GM15510 (cell line): ENCODE results near the gene PI4K2A.

Source experiments
- POLR2A ChIP-seq: IDR thresholded peaks from 3 replicates; pipeline ENCODE4 v1.6.1; 2011; ENCODE audit warnings: borderline replicate concordance; ENCODE audit not compliant: insufficient read length; ENCODE audit errors: extremely low read depth

The PI4K2A gene

DNA sequence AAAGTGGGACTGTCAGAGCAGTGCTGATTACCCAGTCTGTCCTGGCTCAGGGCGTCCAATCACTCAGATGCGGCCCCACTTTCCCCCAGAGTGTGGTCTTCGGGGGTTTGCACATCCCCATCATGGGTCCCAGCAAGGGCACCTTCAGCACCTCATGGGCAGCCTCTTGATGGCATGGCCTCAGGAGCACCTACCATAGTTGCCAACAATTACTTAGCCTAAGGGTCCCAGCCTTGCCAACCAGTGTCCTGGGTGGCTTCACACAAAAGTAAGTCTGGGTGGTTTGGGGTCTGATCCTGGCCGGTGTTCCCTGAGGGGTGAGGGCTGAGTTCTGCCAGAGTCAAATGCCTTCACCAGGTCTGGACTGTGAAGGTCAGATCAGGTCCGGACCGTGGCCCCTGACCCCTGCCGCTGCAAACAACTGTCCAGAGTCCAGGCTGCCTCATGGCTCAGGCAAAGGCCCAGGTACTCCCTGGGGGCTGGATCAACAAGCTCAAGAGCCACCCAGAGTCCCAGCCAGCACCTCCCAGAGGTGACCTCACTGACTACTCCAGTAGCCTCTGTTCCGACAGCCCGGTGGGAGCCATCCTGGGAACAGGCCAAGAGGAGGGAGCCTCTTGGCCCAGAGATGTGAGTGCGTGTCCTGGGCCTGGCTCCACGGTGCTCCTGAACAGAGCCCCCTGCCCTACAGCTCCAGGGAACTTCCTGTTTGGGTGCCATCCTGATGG is 66.8 kb downstream of the PI4K2A start:
- no peak for TF ChIP-seq POLR2A

DNA sequence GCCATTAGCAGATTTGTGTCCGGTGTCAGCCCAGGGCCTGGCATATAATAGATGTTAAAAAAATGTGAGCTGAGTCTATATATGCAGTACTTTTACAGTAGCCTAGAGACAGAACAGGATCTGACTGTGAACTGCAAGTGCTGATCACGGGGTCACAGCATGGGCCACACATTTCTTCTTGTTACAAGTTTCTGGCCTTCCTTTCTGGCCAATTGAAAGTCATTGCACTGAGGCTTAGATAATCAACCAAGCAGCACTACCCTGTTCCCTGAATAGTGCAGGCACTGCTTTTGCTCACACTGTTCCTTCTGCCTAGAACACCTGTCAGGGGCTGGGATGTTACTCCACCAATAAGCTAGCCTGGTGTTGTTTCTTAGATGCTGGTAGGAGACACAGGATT is 67.7 kb downstream of the PI4K2A start:
- no peak for TF ChIP-seq POLR2A

DNA sequence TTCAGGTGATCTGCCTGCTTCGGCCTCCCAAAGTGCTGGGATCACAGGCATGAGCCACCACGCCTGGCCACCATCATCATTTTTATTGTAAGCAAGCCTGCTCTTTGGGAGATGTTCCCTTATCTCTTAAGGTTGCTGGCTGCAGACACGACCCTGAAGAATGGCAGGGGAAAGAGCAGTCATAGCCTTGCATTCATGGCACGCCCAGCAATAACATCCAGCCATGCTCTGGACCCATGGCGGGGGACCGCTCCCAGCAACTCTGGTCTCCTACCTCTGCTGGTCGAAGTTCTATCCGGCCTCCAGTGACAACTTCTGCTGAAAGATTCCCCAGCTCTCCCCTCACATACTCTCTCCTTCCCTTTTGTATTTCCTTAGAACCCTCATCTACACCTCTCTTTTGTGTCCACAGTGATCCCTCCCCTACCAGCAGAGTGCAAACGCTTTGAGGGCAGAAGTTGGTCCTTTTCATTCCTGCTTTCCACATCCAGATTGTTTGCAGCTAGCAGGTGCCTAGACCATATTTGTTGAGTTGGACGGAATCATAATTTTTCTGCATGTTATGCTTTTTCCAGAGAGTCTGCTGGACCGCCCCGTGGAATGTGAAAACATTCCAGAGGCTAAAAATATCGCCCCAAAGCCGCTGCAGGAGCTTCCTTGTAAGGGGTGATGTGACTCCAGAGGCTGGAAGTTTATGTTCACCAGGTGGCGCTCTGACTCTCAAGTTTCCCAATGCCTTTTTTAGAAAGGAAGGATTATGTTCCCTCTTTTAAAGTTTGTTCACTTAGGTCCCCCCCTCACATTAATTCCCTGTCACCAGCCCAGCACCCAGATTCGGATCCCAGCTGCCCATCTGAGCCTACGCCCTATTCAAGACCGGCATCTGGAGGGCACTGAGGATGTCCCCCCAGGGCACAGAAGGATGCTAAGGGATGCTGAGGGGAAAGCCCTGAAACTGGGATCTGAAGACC is 68.8 kb downstream of the PI4K2A start:
- TF ChIP-seq POLR2A: no peak

DNA sequence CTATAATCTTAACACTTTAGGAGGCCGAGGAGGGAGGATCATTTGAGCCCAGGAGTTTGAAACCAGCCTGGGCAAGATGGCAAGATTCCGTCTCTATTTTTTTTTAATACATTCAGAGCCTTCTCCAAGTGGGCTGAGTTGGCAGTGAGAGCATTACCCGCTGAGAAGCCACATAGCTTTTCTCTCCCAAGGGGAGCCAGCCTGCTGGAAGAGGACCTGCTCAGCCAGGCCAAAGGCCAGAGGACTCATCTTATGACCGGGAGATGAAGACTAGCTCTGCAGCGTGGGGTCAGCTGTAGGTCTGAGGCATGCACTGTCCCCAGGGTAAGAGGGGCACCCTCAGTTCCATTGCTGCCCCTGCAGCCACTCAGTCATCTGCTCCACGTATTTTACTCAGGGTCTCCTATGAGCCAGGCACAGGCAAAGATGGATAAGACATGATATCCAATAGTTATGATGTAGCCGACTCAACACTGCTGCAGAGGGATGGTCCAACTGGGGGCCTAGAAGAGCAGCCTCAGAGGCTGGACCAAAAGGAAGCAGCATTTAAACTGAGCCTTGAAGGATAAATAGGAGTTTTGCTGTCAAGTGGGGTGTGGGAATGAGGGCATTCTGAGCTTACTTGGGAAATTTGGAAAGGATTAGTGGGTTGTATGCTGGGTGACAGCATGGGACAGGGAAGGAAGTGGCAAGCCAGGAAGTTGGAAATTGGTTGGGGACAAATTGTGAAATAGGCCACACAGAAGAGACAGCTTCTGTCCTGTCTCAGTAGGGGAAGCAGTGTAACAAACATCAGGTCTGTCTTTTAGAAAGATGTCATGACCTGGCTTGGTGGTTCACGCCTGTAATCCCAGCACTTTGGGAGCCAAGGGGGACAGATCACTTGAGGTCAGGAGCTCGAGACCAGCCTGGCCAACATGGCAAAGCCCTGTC is 71.4 kb downstream of the PI4K2A start:
- TF ChIP-seq POLR2A: no peak

DNA sequence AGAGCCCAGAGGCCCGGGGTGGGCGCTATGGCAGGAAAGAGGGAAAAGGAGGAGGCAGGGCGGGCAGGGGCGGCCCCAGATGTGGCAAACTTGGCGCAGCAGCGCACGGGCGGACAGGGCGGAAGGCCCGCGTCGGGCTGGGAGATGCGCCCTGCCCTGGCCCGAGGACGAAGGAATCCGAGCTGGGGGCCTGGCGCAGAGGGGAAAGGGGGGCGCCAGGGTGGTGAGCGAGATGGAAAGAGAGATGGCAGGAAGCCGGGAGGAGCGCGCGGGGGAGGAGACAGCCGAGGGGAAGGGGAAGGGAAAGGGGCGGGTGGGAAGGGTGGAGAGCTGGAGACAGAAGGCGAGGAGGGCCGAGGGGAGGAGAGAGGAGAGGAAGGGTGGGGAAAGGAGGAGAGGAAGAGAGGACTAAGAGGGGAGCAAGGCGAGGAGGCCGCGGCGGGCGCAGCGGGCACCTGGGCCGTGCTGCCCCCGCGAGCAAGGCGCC is 72.9 kb downstream of the PI4K2A start, which contains the start of gene MARVELD1:
TSS of gene MARVELD1 (plus strand) at position 392 of the 487 bp plus-strand sequence. CDS start 147 bp downstream, outside the sequence.
- no peak for TF ChIP-seq POLR2A

DNA sequence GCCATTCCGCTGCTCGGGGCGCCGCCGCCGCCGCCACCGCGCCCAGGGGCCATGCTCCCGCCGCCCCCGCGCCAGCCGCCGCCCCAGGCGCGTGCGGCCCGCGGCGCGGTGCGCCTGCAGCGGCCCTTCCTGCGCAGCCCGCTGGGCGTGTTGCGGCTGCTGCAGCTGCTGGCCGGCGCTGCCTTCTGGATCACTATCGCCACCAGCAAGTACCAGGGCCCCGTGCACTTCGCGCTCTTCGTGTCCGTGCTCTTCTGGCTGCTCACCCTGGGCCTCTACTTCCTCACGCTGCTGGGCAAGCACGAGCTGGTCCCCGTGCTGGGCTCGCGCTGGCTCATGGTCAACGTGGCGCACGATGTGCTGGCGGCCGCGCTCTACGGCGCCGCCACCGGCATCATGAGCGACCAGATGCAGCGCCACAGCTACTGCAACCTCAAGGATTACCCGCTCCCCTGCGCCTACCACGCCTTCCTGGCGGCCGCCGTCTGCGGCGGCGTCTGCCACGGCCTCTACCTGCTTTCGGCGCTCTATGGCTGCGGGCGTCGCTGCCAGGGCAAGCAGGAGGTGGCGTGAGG is 73.4 kb downstream of the PI4K2A start:
- TF ChIP-seq POLR2A: no peak

DNA sequence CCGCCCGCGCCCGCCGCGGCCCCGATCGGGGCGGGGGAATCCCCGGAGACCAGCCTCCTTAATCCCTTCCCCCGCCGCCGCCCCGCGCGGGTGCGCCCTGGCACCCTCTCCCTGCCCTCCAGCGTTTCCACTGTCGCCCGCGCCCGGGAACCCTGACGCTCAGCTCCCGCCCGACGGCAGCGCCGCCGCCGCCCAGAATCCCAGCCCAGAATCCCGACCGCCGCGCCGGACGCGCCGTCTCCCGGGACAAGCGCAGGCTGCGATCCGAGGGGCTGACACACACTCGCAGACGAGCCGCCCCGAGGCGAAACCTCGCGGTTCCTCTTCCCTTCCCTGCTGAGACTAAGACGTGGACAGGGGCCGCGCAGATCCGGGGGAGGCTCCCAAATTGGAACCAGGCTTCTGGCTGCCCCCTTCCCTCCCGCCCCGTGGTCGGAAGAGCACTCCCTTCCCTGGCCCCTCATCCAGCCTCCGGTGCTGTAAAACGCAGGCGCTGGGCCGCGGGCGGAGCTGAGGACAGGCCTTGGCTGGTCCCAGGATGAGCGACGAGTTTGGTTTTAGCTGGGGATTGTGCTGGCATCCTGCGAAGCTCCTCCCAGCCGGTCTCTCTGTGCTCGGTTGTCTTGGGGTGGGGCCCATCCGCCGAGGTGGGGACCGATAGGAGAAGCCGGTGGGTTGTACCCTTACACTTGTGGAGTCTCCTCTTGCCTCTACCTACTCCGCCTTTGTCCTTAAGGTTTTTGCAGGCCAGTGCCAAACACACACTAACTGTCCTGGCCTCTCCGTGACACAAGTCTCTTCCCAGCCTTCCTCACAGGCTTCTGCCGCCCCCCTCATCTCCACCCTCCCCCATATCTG is 74.2 kb downstream of the PI4K2A start:
- no peak for TF ChIP-seq POLR2A

DNA sequence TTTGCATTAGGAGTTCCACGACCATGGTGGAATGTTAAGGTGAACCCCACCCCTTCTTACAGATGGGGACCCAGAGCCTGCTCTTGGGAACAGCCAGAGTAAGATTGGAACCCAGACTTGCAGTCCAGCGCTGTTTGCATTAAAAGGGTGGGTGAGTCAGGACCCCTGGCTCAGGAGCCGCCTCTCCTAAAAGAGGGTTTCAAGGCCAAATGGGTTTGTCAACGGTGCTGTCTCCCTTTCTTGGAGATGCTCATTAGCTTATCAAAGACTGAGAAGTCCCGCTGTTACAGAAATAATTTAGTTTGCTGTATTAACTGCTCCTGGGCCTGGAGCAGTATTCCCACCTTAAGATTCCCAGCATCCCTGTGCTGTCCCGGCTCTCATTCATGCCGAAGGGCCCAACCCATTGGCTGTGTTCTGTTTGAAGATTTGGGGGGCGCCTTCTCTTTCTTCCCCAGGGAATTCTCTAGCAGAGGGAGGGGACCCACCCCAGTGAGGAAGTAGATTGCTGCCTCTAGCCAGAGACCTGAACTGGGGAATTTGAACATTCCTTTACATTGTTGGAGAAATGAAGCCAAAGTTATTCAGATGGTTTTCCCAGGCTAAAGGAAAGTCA is 74.9 kb downstream of the PI4K2A start:
- no peak for TF ChIP-seq POLR2A

DNA sequence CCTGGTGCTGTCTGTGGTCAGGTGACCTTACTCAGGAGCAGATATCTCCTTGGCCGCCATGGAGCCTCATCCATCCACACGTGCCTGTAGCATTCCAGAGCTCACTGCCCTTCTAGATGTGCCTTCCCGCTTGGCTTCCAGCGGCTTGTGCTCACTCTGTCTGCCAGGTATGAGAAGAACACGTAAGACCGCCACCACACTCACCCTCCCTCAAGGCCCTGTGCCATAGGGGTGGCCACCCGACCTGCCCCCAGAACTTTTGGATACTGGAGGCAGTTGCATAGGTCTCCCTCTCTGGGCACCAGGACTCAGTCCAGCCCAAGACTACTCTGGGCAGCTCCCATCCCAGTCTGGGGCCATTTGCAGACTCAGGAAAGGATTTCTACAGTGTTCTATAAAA is 77.2 kb downstream of the PI4K2A start:
- TF ChIP-seq POLR2A: no peak

DNA sequence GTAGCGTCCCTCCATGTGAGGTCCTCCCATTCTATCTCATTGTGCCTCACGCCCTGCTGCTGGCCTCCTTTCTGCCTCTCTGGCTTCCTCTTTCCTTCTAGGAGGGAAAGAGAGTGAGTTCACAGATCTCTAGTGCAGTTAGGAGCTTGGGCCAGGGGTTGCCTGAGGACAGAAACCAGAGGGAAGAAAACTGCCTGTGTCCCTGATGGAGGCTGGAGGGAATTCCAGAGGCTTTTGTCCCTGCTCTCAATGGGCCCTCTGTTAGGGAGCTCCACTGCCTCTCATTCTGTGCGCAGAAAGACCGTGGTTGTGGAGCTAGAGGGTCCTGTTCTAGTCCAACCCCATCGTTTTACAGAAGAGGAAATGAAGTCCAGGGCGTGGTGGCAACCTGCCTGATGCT is 77.7 kb downstream of the PI4K2A start:
- TF ChIP-seq POLR2A: no peak

DNA sequence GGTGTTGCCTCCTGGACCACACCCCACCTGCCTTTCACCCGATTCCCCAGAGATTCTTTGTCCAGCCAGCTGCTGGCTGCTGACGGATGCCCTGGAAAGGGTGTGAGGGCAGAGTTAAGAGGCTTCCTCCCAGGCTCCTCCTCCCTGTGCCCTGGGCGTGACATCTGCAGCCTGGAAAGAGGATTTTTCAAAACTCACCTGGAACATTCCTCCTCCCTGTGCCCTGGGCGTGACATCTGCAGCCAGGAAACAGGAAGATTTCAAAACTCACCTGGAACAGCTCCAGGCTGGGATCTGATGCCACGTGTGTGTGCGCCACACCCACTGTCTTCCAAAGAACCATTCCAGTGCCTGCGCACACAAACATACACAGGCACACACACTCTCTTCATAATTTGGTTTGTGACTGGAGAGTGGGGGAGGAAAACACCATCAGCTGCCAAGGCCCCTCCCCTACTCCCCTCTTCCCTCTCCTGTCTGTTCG is 78.2 kb downstream of the PI4K2A start:
- TF ChIP-seq POLR2A: no peak

DNA sequence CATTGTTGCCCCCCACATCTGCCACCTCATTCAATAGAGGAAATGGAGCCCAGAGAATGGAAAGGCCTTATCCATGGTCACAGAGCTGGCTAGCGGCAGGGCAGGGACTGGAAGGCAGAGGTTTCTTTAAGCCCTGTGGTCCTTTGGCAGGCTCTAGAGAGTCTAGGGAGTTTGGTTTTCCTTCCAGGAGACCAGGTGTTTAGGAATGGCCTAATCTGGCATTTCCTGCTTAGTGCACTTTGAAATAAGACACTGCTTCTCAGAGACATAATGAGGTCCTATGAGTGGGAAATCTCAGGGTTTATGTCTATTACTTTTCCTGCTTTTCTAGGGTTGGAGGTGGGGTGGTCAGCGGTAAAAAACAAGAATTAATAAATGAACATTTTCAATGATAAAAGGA is 79.1 kb downstream of the PI4K2A start:
- TF ChIP-seq POLR2A: no peak
